GM23248 (cell line): Measurements from ENCODE around the gene MACF1. TPM values are rescaled to one million over a fixed set of nuclear protein-coding genes. Genes with fewer than 3 reads are reported as not detected.

Experiments used
- DNase-seq: peaks from one replicate; pipeline ENCODE4 v3.0.0-alpha.2; 2015
- H2AFZ ChIP-seq: fragments of 200-600 bp; sonication (generic); 2 replicates; pipeline ENCODE4 v1.6.1; 2016; ENCODE audit warnings: antibody characterized with exemption
- H3F3A ChIP-seq: fragments of 200-600 bp; sonication (generic); 2 replicates; pipeline ENCODE4 v1.6.1; 2016; ENCODE audit warnings: mild to moderate bottlenecking, antibody characterized with exemption, mixed run types; ENCODE audit not compliant: insufficient read depth
- H3K27ac ChIP-seq: fragments of 200-600 bp; sonication (generic); 2 replicates; pipeline ENCODE4 v1.5.1; 2016; ENCODE audit warnings: mild to moderate bottlenecking
- H3K27me3 ChIP-seq: fragments of 200-600 bp; sonication (generic); replicated peaks from 2 replicates; pipeline ENCODE4 v1.6.1; 2016; ENCODE audit warnings: mild to moderate bottlenecking; ENCODE audit not compliant: insufficient read depth
- H3K36me3 ChIP-seq: fragments of 200-600 bp; sonication (generic); 2 replicates; pipeline ENCODE4 v1.6.1; 2016; ENCODE audit warnings: low read depth, mild to moderate bottlenecking
- H3K4me1 ChIP-seq: fragments of 200-600 bp; sonication (generic); 2 replicates; pipeline ENCODE4 v1.6.1; 2016; ENCODE audit warnings: mild to moderate bottlenecking; ENCODE audit not compliant: insufficient read depth
- H3K4me2 ChIP-seq: fragments of 200-600 bp; sonication (generic); one replicate; pipeline ENCODE4 v1.6.1; 2016; ENCODE audit warnings: mild to moderate bottlenecking; ENCODE audit not compliant: unreplicated experiment
- H3K4me3 ChIP-seq: fragments of 200-600 bp; sonication (generic); 2 replicates; pipeline ENCODE4 v1.5.1; 2016; ENCODE audit warnings: mild to moderate bottlenecking
- H3K79me2 ChIP-seq: fragments of 200-600 bp; sonication (generic); 2 replicates; pipeline ENCODE4 v1.6.1; 2016; ENCODE audit warnings: mild to moderate bottlenecking; ENCODE audit not compliant: insufficient read depth
- H3K9ac ChIP-seq: fragments of 200-600 bp; sonication (generic); 2 replicates; pipeline ENCODE4 v1.6.1; 2016; ENCODE audit warnings: mild to moderate bottlenecking
- H3K9me2 ChIP-seq: fragments of 200-600 bp; sonication (generic); 2 replicates; pipeline ENCODE4 v1.6.1; 2016; ENCODE audit warnings: mixed run types, mild to moderate bottlenecking, moderate library complexity; ENCODE audit not compliant: insufficient read depth
- H3K9me3 ChIP-seq: fragments of 200-600 bp; sonication (generic); one replicate; pipeline ENCODE4 v1.6.1; 2017; ENCODE audit warnings: low read depth
- H4K20me1 ChIP-seq: fragments of 200-600 bp; sonication (generic); 2 replicates; pipeline ENCODE4 v1.6.0; 2016; ENCODE audit not compliant: insufficient read depth
- EZH2 ChIP-seq: fragments of 200-600 bp; sonication (generic); IDR thresholded peaks from 2 replicates; pipeline ENCODE4 v1.6.1; 2018; ENCODE audit warnings: antibody characterized with exemption, mild to moderate bottlenecking; ENCODE audit not compliant: insufficient read depth, poor library complexity, severe bottlenecking
- EZH2phosphoT487 ChIP-seq: fragments of 200-600 bp; sonication (generic); IDR thresholded peaks from 2 replicates; pipeline ENCODE4 v1.6.1; 2018; ENCODE audit warnings: antibody characterized with exemption, moderate library complexity, mild to moderate bottlenecking, low read depth; ENCODE audit not compliant: insufficient read depth
- WGBS, 2 experiments: methylation state at CpG; one replicate each; pipeline ENCODE4 v1.1.6; 2015 to 2017; ENCODE audit warnings: low lambda C conversion rate in 2 of 2, low coverage in 1 of 2; ENCODE audit errors: missing lambda C conversion rate in 2 of 2; 5-methylcytosine and 5-hydroxymethylcytosine counted together
- in situ Hi-C: fragments of 300-500 bp; cut with MboI; formaldehyde crosslinking; loops from 2 replicates; pipeline ENCODE4 v1.15.0; 2020
- polyA plus RNA-seq: library from polyadenylated mRNA; unstranded; fragments of >200 nt; fragmentation: Nextera tagmentation; extraction: Ambion mirVana; gene quantifications from 2 replicates; pipeline ENCODE4 v1.2.1, GENCODE V29; 2016
- total RNA-seq: library from RNA; depleted of rRNA; stranded (reverse); fragments of >200 nt; shearing (Covaris generic); gene quantifications from 2 replicates; pipeline ENCODE4 v1.2.3, GENCODE V29; 2014

The MACF1 gene
- total and polyA plus RNA-seq, 2 experiments from 2014 or later, result 55.1 to 177 TPM

DNA sequence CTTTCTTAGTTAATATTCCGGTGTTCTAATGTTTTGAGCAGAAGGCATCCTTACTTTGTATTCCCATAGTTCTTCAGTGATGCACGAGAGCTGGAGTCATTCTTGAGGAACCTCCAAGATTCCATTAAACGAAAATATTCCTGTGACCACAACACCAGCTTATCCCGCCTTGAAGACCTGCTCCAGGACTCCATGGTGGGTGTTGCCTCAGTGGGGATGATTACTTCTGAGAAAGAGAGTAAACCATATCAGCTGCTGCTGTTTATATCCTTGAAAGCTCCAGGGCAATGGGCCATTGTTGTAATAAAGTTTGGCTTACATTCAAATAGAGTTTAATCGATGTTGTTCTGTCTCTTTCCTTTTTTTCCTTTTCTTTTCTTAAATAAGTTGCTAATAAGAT, 93.1 kb downstream of the MACF1 start:
- Histone ChIP-seq H3K27ac (no peak overlapping the region), H2AFZ (no peak overlapping the region), H3F3A (peaks cover 23% of the 10 kb centered on the region), H3K9me3 (no peaks in the 10 kb centered on the region), H3K4me3 (no peak overlapping the region), H3K4me2 (no peak overlapping the region), H3K4me1 (peaks cover 23% of the 10 kb centered on the region), H3K27me3 (no peaks in the 10 kb centered on the region), H4K20me1 (no peaks in the 10 kb centered on the region), H3K79me2 (no peaks in the 10 kb centered on the region), H3K9me2 (no peaks in the 10 kb centered on the region), H3K36me3 (peaks cover 58% of the 10 kb centered on the region), H3K9ac (no peak overlapping the region)
- TF ChIP-seq EZH2 (no peak), EZH2phosphoT487 (no peak)
- in situ Hi-C loops, result no loop called here
- WGBS, 2 experiments, result 37 to 50% methylated on average over 5 of the region's 5 CpGs
- DNase-seq, result peak; percentile 47

DNA sequence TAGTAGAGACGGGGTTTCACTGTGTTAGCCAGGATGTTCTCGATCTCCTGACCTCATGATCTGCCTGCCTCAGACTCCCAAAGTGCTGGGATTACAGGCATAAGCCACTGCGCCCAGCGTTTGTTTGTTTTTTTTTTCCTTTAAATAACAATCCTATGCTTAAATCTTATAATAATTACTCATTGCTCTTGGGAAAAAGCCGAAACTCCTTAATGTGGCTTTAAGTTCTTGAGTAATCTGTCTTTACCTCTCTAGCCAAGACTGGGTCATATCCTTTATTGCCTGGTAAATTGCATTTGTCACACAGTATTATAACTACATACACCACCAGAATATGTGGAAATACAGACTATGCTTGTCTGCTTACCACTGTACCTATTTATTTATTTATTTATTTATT, 97.1 kb downstream of the MACF1 start:
- no peak overlapping the region for H3K4me3 ChIP-seq
- H3F3A ChIP-seq, result no peaks in the 10 kb centered on the region
- TF ChIP-seq EZH2phosphoT487, result no peak
- no peak for TF ChIP-seq EZH2
- 95 to 96% methylated on average over 5 of the region's 5 CpGs for WGBS, 2 experiments
- no peak for DNase-seq
- H3K79me2 ChIP-seq, result no peaks in the 10 kb centered on the region
- peaks cover 4% of the 10 kb centered on the region; the same call in 1 of the 2 replicates for H3K4me1 ChIP-seq
- in situ Hi-C loops, result no loop called here
- H3K9me3 ChIP-seq, result no peaks in the 10 kb centered on the region
- H3K27ac ChIP-seq, result no peak overlapping the region
- H3K4me2 ChIP-seq, result no peak overlapping the region
- no peak overlapping the region for H3K9ac ChIP-seq
- no peaks in the 10 kb centered on the region for H4K20me1 ChIP-seq
- H3K27me3 ChIP-seq, result no peaks in the 10 kb centered on the region
- no peaks in the 10 kb centered on the region for H3K9me2 ChIP-seq
- peaks cover 37% of the 10 kb centered on the region for H3K36me3 ChIP-seq
- no peak overlapping the region for H2AFZ ChIP-seq

DNA sequence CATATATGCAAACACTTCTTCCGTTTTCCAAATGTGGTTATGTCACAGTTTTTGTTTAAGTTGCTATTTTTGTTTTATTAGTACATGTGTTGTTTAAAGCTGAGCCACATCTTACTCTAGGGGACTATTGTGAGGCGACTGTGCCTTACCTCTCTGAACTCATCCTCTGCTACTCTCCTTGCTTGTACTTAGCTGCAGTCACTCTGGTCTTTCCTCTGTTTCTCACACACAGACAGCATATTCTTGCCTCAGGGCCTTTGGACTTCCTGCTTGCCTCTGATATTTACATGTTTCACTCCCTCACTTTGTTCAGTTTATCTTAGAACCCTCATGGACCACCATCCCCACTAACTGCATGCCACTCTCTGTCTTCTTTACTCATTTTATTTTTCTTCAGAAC, 101.1 kb downstream of the MACF1 start:
- Histone ChIP-seq H3K36me3 (peaks cover 35% of the 10 kb centered on the region), H3K4me3 (no peak overlapping the region), H3K27me3 (no peaks in the 10 kb centered on the region), H2AFZ (no peak overlapping the region), H3K9me3 (no peaks in the 10 kb centered on the region), H3K9me2 (no peaks in the 10 kb centered on the region), H4K20me1 (no peaks in the 10 kb centered on the region), H3K4me1 (no peaks in the 10 kb centered on the region), H3K79me2 (no peaks in the 10 kb centered on the region), H3K4me2 (no peak overlapping the region), H3F3A (no peaks in the 10 kb centered on the region), H3K9ac (no peak overlapping the region), H3K27ac (no peak overlapping the region)
- in situ Hi-C loops, result no loop called here
- DNase-seq, result no peak
- no peak for TF ChIP-seq EZH2
- no peak for TF ChIP-seq EZH2phosphoT487
- WGBS, 2 experiments, result 44 to 59% methylated on average over 2 of the region's 2 CpGs

DNA sequence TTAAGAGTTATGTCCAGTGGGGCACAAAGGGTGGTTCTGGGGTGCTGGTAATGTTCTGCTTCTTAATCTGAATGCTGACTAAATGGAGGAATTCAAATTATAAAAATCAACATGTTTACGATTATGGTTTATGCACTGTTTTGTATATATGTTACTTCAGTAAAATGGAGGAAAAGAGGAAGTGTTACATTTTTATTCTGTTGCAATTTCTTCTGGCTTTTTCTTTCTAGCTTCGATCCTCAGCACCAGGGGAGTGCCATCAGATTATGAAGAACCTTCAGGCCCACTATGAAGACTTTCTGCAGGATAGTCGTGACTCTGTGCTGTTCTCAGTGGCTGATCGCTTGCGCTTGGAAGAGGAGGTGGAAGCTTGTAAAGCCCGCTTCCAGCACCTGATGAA, 105.5 kb downstream of the MACF1 start:
- H3K79me2 ChIP-seq, result no peaks in the 10 kb centered on the region
- peaks cover 26% of the 10 kb centered on the region for H3K36me3 ChIP-seq
- DNase-seq, result no peak
- no peaks in the 10 kb centered on the region for H3K9me2 ChIP-seq
- no peaks in the 10 kb centered on the region for H3F3A ChIP-seq
- no peaks in the 10 kb centered on the region for H3K4me1 ChIP-seq
- H3K4me3 ChIP-seq, result no peak overlapping the region
- H4K20me1 ChIP-seq, result no peaks in the 10 kb centered on the region
- TF ChIP-seq EZH2phosphoT487 (no peak), EZH2 (no peak)
- no peak overlapping the region for H3K4me2 ChIP-seq
- in situ Hi-C loops, result no loop called here
- no peak overlapping the region for H3K9ac ChIP-seq
- H3K27me3 ChIP-seq, result no peaks in the 10 kb centered on the region
- no peaks in the 10 kb centered on the region for H3K9me3 ChIP-seq
- H2AFZ ChIP-seq, result no peak overlapping the region
- H3K27ac ChIP-seq, result no peak overlapping the region
- 97 to 99% methylated on average over 6 of the region's 6 CpGs for WGBS, 2 experiments

DNA sequence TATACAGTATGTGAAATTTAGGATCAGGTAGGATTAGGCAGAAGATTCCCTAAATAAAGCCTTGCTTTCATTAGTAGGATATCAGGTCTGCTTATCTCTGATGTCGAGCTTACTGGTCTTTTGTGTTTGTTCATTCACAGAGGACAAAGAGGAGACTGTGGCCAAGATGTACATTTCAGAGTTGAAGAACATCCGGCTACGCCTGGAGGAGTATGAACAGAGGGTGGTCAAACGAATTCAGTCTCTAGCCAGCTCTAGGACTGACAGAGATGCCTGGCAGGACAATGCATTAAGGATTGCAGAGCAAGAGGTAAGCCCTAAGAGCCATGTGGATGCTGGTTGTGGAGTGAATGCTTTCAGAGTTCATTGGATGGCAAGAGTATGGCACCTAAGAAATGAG, 106.2 kb downstream of the MACF1 start:
- in situ Hi-C loops, result no loop called here
- Histone ChIP-seq H3K9me3 (no peaks in the 10 kb centered on the region), H3K9ac (no peak overlapping the region), H4K20me1 (no peaks in the 10 kb centered on the region), H3K4me1 (no peaks in the 10 kb centered on the region), H2AFZ (no peak overlapping the region), H3F3A (no peaks in the 10 kb centered on the region), H3K4me3 (no peak overlapping the region), H3K27me3 (no peaks in the 10 kb centered on the region), H3K36me3 (peaks cover 33% of the 10 kb centered on the region), H3K9me2 (no peaks in the 10 kb centered on the region), H3K79me2 (no peaks in the 10 kb centered on the region), H3K4me2 (no peak overlapping the region), H3K27ac (no peak overlapping the region)
- WGBS, 2 experiments, result 98 to 99% methylated on average over 4 of the region's 4 CpGs
- DNase-seq, result no peak
- TF ChIP-seq EZH2 (no peak), EZH2phosphoT487 (no peak)
